HL-60 (cell line): Measurements from ENCODE around the gene HSD11B2.

Experiments
- DNase-seq, 2 experiments: peaks; one replicate each; pipeline ENCODE4 v3.0.0-alpha.2; 2010 to 2020; ENCODE audit warnings: low read depth in 1 of 2, low spot score in 1 of 2
- H3K27ac ChIP-seq: fragments of 250-450 bp; sonication (Bioruptor Pico); replicated peaks from 2 replicates; pipeline ENCODE4 v1.5.1; 2020; ENCODE audit warnings: mild to moderate bottlenecking, moderate library complexity
- H3K27me3 ChIP-seq: fragments of 250-450 bp; sonication (Bioruptor Pico); 2 replicates; pipeline ENCODE4 v1.5.1; 2021; ENCODE audit warnings: mild to moderate bottlenecking, moderate library complexity; ENCODE audit not compliant: insufficient read depth, poor library complexity, severe bottlenecking
- H3K4me3 ChIP-seq: replicated peaks from 2 replicates; pipeline ENCODE4 v1.5.1; 2011; ENCODE audit warnings: mild to moderate bottlenecking, control low read depth, low read length; ENCODE audit not compliant: insufficient read depth
- CTCF ChIP-seq: IDR thresholded peaks from one replicate; pipeline ENCODE4 v1.5.1; 2011; ENCODE audit warnings: low read length, control low read depth, inconsistent platforms; ENCODE audit not compliant: insufficient read depth
- GABPA ChIP-seq: IDR thresholded peaks from 2 replicates; pipeline ENCODE4 v1.6.1; 2012; ENCODE audit warnings: low read depth
- POLR2AphosphoS5 ChIP-seq: IDR thresholded peaks from 2 replicates; pipeline ENCODE4 v1.6.1; 2012; ENCODE audit warnings: low read depth
- REST ChIP-seq: IDR thresholded peaks from 2 replicates; pipeline ENCODE4 v1.6.1; 2012; ENCODE audit warnings: low read depth; ENCODE audit not compliant: insufficient replicate concordance
- SPI1 ChIP-seq: IDR thresholded peaks from 2 replicates; pipeline ENCODE4 v1.6.1; 2012; ENCODE audit warnings: low read depth, mild to moderate bottlenecking, borderline replicate concordance

The HSD11B2 gene

GRCh38 chr16:67417333-67418061, 13.4 kb upstream of the HSD11B2 start:
- Histone ChIP-seq H3K27me3 (peaks cover 16% of the 10 kb centered on the region), H3K27ac (no peak overlapping the region), H3K4me3 (no peak overlapping the region)
- TF ChIP-seq GABPA (no peak), POLR2AphosphoS5 (no peak), REST (no peak), CTCF (no peak), SPI1 (no peak)
- no peak for DNase-seq

- Histone ChIP-seq H3K4me3 (no peak overlapping the region), H3K27ac (no peak overlapping the region), H3K27me3 (peaks cover 16% of the 10 kb centered on the region)
- TF ChIP-seq POLR2AphosphoS5: no peak
- TF ChIP-seq GABPA: no peak
- no peak for DNase-seq
Observed at GRCh38 chr16:67419502-67419901, 11.4 kb upstream of the HSD11B2 start.

GRCh38 chr16:67419931-67420330, 11.0 kb upstream of the HSD11B2 start:
- TF ChIP-seq POLR2AphosphoS5 (no peak), GABPA (no peak), REST (no peak), CTCF (no peak), SPI1 (no peak)
- no peak for DNase-seq
- peaks cover 16% of the 10 kb centered on the region for H3K27me3 ChIP-seq
- no peak overlapping the region for H3K4me3 ChIP-seq
- H3K27ac ChIP-seq: no peak overlapping the region

- peaks cover 20% of the 10 kb centered on the region for H3K27me3 ChIP-seq
- no peak for TF ChIP-seq SPI1
- TF ChIP-seq GABPA: no peak
- no peak for TF ChIP-seq CTCF
- TF ChIP-seq POLR2AphosphoS5: no peak
- TF ChIP-seq REST: no peak
- H3K4me3 ChIP-seq: no peak overlapping the region
- H3K27ac ChIP-seq: no peak overlapping the region
- no peak for DNase-seq
Observed at GRCh38 chr16:67421030-67421429, 9.9 kb upstream of the HSD11B2 start.
